Vagina (tissue), 2 donors: Measurements from ENCODE around the gene CNTRL.

Source experiments
- POLR2A ChIP-seq, 2 donors: fragments of 450-650 bp; IDR thresholded peaks; one replicate each; pipeline ENCODE4 v1.6.1; 2017; ENCODE audit warnings: antibody characterized with exemption in 2 of 2, mild to moderate bottlenecking in 2 of 2, moderate library complexity in 2 of 2
- TF ChIP-seq, protein P1 (sequence below), 3 experiments: fragments of 450-650 bp in 2 of 3; fragments of 200-600 bp in 1 of 3; sonication (generic) in 1 of 3; IDR thresholded peaks; one replicate each; pipeline ENCODE4 v1.5.1; 2017 to 2019; ENCODE audit warnings: antibody characterized with exemption in 3 of 3, mild to moderate bottlenecking in 2 of 3, moderate library complexity in 2 of 3

DNA sequence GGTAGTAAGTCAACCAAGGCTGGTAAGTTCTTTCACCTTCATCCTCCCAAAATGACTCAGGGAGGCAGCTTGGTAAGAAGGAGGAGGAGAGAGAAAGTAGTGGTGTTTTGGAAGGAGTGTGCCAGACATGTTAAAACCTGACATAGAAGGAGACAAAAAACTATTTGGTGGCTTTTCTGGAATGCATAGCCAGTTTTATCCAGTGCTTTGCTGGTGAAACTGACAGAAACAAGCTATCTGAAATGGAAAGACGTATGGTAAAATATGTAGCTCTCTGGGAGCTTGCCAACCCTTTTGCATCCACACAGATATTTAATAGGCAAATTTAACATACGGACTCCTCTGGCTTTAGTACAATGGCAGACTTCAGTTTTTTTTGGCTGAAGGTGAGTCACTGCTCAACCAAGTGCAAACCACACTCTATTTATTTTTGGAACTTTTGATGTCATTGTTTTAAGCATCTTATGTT is 81.5 kb downstream of the CNTRL start:
- TF ChIP-seq, protein P1, sequence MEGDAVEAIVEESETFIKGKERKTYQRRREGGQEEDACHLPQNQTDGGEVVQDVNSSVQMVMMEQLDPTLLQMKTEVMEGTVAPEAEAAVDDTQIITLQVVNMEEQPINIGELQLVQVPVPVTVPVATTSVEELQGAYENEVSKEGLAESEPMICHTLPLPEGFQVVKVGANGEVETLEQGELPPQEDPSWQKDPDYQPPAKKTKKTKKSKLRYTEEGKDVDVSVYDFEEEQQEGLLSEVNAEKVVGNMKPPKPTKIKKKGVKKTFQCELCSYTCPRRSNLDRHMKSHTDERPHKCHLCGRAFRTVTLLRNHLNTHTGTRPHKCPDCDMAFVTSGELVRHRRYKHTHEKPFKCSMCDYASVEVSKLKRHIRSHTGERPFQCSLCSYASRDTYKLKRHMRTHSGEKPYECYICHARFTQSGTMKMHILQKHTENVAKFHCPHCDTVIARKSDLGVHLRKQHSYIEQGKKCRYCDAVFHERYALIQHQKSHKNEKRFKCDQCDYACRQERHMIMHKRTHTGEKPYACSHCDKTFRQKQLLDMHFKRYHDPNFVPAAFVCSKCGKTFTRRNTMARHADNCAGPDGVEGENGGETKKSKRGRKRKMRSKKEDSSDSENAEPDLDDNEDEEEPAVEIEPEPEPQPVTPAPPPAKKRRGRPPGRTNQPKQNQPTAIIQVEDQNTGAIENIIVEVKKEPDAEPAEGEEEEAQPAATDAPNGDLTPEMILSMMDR (IDR thresholded peaks at IDR 0.05), result no peak
- TF ChIP-seq POLR2A (IDR thresholded peaks at IDR 0.05), result no peak
